Stimulated activated naive CD8-positive, alpha-beta T cell treated with anti-CD3 and anti-CD28 coated beads, Interleukin-15, amount 100 ng/mL, for 72 hours (primary cell): ENCODE measurements around the gene SAP130.

ENCODE experiments used
- ATAC-seq: fragments of 150-1000 bp; cut with Tn5 transposase; 2 replicates; pipeline ENCODE4 v1.10.0; 2021; ENCODE audit warnings: mild to moderate bottlenecking, moderate library complexity
- DNase-seq, 2 donors: peaks; one replicate each; pipeline ENCODE4 v3.0.0; 2021 to 2022
- H3K27ac Mint-ChIP-seq, 2 donors: one replicate each; pipeline ENCODE4 v1.8.0; 2022; ENCODE audit warnings: mild to moderate bottlenecking in 2 of 2, mixed read lengths in 2 of 2, moderate library complexity in 2 of 2
- H3K27me3 Mint-ChIP-seq: one replicate; pipeline ENCODE4 v1.8.0; 2022; ENCODE audit warnings: mixed read lengths
- H3K4me1 Mint-ChIP-seq: one replicate; pipeline ENCODE4 v1.8.0; 2022; ENCODE audit warnings: mild to moderate bottlenecking, mixed read lengths
- H3K4me3 Mint-ChIP-seq, 2 donors: one replicate each; pipeline ENCODE4 v1.8.0; 2022; ENCODE audit warnings: mild to moderate bottlenecking in 2 of 2, mixed read lengths in 2 of 2, moderate library complexity in 1 of 2
- H3K9me3 Mint-ChIP-seq, 2 donors: one replicate each; pipeline ENCODE4 v1.8.0; 2022; ENCODE audit warnings: mixed read lengths in 2 of 2

Gene SAP130

DNA sequence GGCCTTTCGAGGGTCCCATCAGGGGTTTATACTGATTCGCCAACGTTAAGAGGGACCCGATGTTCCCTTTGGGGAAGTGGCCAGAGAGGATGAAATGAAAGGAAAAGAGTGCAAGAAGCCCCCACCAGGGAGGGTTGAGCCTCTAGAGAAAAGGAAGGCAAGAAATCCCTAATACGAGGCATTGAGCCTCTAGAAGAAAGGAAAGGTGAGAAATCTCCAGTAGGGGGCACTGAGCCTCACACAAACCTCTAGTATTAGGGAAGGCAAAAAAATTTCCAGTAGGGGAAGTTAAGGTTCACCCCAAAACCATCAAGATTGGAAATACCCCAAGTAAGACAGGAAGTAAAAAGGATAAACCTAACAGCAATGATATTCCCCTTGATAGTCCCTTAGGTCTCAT is 9.8 kb upstream of the SAP130 start:
- no peak overlapping the region for H3K4me3 Mint-ChIP-seq
- H3K27me3 Mint-ChIP-seq, result peaks cover 32% of the 10 kb centered on the region
- H3K4me1 Mint-ChIP-seq, result no peaks in the 10 kb centered on the region
- DNase-seq (no peak), ATAC-seq (no peak)
- H3K9me3 Mint-ChIP-seq, result peaks cover 18 to 55% of the 10 kb centered on the region in 2 donors
- no peak overlapping the region for H3K27ac Mint-ChIP-seq

DNA sequence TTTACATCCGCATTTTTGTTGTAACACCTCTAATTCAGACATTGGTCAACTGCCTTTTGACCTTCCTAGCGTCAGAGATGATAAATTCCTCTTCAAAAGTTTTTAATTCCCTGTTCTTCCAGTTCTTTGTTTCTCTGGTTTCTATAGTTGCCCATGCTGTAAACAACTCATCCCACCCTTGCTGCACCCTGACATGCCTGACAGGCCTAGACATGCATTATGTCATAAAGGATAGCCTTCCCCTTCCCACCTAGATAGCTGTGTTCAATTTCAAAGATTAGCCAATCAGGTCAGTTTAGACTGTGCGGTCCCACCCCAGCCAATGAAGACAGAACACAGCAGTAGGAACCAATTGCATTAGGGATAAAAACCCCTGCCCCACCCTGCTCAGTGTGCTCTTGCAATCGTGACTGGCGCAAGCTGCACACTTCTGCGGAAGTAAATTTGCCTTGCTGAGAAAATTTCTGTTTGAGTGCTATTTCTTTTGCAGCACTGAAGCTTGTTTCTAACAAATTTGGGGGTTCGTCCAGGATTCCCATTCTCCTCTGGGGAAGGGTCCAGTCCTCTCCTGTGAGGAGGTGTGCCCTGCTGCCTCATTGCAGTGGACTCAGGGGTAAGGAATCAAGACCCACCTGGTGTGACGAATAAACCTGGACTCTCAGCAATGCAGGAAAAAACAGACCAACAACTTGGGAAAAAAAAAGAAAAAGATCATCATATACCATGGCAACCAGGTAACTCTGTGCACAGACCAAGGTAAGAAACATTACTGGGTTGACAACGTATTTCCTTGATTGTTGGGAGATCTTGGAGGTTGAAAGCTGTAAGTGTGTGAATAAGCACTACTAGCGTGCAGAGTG is 9.1 kb upstream of the SAP130 start:
- no peaks in the 10 kb centered on the region for H3K4me1 Mint-ChIP-seq
- H3K4me3 Mint-ChIP-seq, result no peak overlapping the region
- DNase-seq (no peak), ATAC-seq (no peak)
- peaks cover 32% of the 10 kb centered on the region for H3K27me3 Mint-ChIP-seq
- no peak overlapping the region for H3K27ac Mint-ChIP-seq
- peaks cover 14 to 54% of the 10 kb centered on the region in 2 donors for H3K9me3 Mint-ChIP-seq

DNA sequence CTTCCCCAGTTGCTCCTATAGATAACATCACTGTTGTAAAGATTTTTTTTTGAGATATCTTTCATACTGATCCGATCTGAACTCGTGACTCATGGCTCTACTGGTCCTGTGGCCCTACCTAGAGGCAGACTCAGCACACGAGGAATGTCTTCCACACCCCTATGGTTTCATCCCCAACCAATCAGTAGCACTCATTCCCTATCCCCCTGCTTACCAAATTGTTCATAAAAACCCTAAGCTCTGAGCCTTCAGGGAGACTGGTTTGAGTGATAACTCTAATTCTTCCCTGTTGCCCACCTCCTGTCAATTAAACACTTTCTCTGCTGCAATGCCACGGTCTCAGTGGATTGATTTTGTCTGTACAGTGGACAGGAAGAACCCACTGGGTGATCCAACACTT is 4.2 kb upstream of the SAP130 start:
- ATAC-seq, result no peak
- H3K4me1 Mint-ChIP-seq, result peaks cover 8% of the 10 kb centered on the region
- H3K9me3 Mint-ChIP-seq, result peaks cover 8 to 15% of the 10 kb centered on the region in 2 donors
- no peak for DNase-seq
- no peak overlapping the region for H3K4me3 Mint-ChIP-seq
- no peaks in the 10 kb centered on the region for H3K27me3 Mint-ChIP-seq
- H3K27ac Mint-ChIP-seq, result no peak overlapping the region

DNA sequence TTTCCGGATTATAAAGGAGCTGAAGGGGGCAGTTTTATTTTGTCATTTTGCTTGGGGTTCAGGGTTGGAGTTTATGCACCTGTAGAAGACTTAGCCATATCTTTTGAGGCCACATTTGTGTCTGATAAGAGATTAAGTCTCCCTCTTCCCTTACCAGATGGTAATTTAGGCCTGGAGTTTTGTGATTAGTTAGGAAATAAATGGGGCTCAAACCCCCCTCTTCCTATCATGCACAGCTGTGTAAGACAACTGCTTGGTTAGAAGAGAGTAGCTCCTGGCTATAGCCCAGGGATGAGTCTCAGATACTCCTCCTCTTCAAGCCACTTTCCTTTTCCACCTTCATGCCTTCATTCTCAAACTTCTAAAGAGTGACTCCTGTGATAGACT is 802 bp upstream of the SAP130 start:
- peaks cover 0 to 6% of the 10 kb centered on the region in 2 donors for H3K9me3 Mint-ChIP-seq
- DNase-seq (no peak), ATAC-seq (no peak)
- H3K4me3 Mint-ChIP-seq, result peak overlapping the region; percentile 88 to 98
- H3K27me3 Mint-ChIP-seq, result no peaks in the 10 kb centered on the region
- H3K4me1 Mint-ChIP-seq, result peaks cover 22% of the 10 kb centered on the region
- no peak overlapping the region for H3K27ac Mint-ChIP-seq

DNA sequence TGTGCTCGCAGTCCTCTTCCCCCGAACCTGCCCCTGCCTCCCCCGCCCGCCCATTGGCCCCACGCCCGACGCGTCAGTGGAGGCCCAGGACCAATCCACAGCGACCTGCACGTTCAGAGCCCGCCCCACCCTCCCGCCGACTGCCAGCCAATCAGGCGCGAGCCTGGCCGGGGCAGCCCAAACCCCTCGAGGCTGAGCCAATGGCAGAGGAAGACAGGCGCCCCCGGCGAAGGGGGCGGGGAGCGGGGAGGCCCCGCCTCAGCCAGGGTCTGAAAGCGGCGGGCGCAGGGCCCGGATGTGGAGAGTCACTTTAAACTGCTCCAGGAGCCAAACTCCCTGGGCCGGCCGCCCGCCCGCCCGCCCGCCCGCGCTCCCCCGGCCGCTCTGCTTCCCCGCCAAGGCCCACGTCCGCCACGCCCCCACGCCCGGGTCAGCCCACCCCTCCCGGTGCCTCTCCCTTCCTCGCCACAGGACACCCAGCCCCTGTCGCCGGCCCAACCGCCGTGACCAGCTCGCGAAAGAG is 520 bp downstream of the SAP130 start:
- H3K27me3 Mint-ChIP-seq, result no peaks in the 10 kb centered on the region
- peak; percentile 90 for ATAC-seq
- H3K9me3 Mint-ChIP-seq, result no peaks in the 10 kb centered on the region

DNA sequence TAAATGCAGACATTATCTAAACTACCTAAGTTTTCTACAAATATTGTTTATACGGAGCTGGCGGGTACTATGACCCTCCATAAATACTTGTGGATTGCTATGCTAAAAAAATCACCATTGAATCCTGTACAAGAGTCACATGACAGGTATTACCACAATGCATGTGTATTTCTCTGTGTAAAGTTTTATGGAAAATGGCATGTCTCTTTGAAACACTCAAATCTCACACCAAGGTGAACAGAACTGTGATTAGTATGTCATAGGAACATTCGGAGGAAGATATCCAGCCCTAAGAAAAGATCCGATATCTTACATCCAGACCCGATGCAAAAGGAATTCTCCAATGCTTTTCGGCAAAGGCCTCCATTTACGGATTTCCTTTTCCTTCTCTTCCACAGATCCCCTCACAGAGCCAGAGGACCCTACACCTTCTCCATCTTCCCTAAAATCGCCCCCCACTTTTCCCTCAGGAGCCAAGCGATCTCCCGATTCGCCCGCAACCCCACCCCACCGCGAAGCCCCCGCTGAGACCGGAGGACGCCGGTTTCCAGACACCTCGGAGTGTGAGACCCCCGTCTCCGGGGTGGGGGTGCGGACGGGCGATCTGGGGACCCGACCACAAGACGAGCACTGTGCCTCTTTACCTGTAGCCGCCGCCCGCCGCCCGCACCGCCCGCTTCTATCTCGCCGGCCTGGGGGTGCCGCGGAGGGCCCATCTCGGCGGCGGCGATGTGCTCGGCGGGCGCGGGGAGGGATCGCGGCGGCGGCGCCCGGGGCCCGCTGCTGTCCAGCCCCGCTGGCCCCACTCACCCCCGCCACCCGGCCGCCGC is 1.2 kb downstream of the SAP130 start:
- H3K27ac Mint-ChIP-seq, result peak overlapping the region; percentile 77 to 95
- ATAC-seq (peak; percentile 3), DNase-seq (peak in 1 of 2 donors; percentile 2)
- peak overlapping the region; percentile 87 to 98 for H3K4me3 Mint-ChIP-seq
- H3K4me1 Mint-ChIP-seq, result peaks cover 27% of the 10 kb centered on the region
- H3K27me3 Mint-ChIP-seq, result no peaks in the 10 kb centered on the region
- no peaks in the 10 kb centered on the region for H3K9me3 Mint-ChIP-seq

More for the DNA sequence above, 520 bp downstream of the SAP130 start:
- Mint-ChIP-seq H3K27ac (peak overlapping the region; percentile 94 to 97), H3K4me3 (peak overlapping the region; percentile 88 to 98), H3K4me1 (peaks cover 22% of the 10 kb centered on the region)
- DNase-seq, result peak; percentile 97 to 99

DNA sequence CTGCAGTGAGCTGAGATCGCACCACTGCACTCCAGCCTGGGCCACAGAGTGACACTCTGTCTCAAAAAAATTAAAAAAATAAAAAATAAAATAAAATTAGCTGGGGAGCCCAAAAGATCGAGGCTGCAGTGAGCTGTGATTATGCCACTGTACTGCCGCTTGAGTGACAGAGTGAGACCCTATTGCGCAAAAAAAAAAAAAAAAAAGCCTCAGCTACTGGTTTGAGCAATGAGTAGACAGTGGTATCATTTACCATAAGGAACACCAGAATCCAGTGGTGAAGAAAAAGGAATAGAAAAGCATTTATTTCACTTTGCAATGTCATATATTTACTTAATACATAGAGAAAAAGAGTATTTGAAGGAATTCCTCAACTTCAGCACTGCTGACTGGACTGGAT is 3.0 kb downstream of the SAP130 start:
- Mint-ChIP-seq H3K27ac (no peak overlapping the region), H3K27me3 (no peaks in the 10 kb centered on the region), H3K9me3 (no peaks in the 10 kb centered on the region), H3K4me3 (no peak overlapping the region), H3K4me1 (peaks cover 28% of the 10 kb centered on the region)
- DNase-seq (no peak), ATAC-seq (no peak)

DNA sequence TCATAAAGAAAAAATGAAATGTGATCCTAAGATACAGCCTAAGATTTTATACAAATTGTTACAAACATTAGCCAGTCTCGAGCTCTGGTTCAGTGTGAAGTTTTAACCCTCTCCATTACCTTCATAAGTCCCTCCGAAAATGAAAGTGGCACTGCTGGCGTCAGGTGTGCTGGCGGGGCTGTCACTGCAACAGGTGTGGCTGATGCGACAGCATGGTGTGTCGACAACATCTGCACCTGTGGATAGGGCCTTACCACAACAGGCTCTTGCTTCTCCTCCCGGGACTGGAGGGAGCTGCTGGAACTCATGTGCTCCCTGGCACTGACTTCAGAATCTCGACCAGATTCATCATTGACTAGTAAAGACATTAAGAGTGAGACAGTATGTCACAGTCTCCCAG is 10.3 kb downstream of the SAP130 start:
- Mint-ChIP-seq H3K4me1 (peaks cover 6% of the 10 kb centered on the region), H3K4me3 (no peak overlapping the region), H3K27ac (no peak overlapping the region), H3K9me3 (no peaks in the 10 kb centered on the region), H3K27me3 (no peaks in the 10 kb centered on the region)
- DNase-seq (no peak), ATAC-seq (no peak)

DNA sequence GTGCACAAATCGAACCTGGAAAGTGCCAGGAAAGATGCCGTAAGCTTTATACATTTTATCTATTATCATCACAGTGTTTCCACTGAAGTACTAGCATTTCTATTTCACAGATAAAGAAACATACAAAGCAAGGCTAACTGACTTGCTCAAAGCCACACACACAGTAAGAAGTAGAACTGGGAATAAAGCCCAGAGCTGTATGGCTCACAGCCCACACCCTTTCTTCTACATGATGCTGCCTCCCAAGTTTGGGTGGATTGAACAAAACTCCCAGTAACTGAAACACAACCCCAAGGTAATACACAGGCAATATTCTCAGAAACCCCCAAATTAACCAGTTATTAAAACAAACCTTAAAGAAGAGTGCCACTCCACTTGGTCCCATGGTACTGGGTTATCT is 11.2 kb downstream of the SAP130 start:
- no peak overlapping the region for H3K4me3 Mint-ChIP-seq
- H3K27me3 Mint-ChIP-seq, result no peaks in the 10 kb centered on the region
- H3K4me1 Mint-ChIP-seq, result peaks cover 1% of the 10 kb centered on the region
- DNase-seq, result no peak
- no peak for ATAC-seq
- no peaks in the 10 kb centered on the region for H3K9me3 Mint-ChIP-seq
- H3K27ac Mint-ChIP-seq, result no peak overlapping the region

DNA sequence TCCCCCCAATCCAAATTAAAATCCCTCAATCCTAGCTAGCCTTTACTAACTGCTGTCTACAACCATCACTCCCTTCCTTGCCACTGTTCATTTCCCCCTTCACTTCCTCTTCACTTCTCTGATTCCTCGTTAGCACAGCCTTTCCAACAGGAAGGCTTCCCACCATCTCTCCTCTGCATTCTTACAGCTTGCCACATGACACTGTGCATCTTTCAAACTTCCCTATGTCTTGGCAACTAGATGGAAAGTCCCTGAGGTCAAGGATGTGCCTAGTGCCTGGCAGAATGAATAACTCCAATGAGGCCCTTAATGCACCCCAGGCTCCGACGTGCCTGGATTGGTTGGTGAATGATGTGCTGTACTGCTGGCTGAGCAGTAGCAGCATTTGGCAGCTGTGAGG is 15.2 kb downstream of the SAP130 start:
- H3K4me1 Mint-ChIP-seq, result no peaks in the 10 kb centered on the region
- H3K27ac Mint-ChIP-seq, result no peak overlapping the region
- H3K4me3 Mint-ChIP-seq, result no peak overlapping the region
- H3K27me3 Mint-ChIP-seq, result no peaks in the 10 kb centered on the region
- no peaks in the 10 kb centered on the region for H3K9me3 Mint-ChIP-seq
- DNase-seq, result no peak
- no peak for ATAC-seq

DNA sequence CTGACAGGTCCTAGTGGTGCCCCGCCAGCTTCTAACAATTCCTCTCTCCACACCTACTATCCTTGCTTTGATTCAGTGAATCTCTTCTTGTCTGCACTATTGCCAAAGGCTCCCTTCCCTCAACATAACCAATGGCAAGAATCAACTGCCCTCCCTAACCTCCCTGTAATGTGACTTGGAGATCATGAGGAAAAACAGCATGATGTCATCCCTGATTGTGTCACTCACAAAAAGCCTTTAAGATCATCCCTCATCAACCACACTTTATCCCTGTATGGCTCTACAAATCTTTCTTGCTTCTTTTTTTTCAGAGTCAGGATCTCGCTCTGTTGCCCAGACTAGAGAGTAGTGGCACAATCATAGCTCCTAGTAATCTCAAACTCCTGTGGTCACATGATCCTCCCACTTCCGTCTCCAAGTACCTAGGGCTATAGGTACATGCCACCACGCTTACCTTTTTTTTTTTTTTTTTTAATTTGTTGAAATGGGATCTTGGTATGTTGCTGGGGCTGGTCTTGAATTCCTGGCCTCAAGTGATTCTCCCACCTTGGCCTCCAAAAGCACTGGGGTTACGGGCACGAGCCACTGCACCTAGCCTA is 19.7 kb downstream of the SAP130 start:
- H3K27me3 Mint-ChIP-seq, result no peaks in the 10 kb centered on the region
- H3K27ac Mint-ChIP-seq, result peak overlapping the region in 1 of 2 donors; percentile 20

DNA sequence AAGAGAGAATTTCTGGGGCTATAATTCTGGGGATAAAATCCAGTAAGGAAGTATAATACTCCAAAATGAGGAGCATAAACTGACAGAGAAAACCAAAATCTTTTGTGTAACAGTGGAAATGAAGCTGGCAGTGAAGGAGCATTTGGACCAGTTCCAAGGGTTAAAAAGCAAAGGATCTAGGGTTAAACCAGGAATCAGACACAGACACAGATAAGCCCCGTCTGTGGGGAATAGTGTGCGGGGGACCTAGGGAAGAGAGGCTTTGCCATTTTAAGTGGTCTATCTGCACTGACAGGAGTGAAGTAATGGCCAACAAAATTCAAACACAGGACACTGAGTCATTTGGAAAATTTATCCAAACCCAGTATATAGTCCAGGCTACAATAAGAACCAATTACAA is 23.4 kb downstream of the SAP130 start:
- H3K27me3 Mint-ChIP-seq, result no peaks in the 10 kb centered on the region
- H3K4me3 Mint-ChIP-seq, result no peak overlapping the region
- peak overlapping the region in 1 of 2 donors; percentile 34 for H3K27ac Mint-ChIP-seq
- no peaks in the 10 kb centered on the region for H3K4me1 Mint-ChIP-seq
- no peak for DNase-seq
- H3K9me3 Mint-ChIP-seq, result no peaks in the 10 kb centered on the region
- ATAC-seq, result no peak

More for the DNA sequence above, 19.7 kb downstream of the SAP130 start:
- Mint-ChIP-seq H3K4me1 (no peaks in the 10 kb centered on the region), H3K4me3 (no peak overlapping the region), H3K9me3 (no peaks in the 10 kb centered on the region)
- ATAC-seq (no peak), DNase-seq (no peak)

DNA sequence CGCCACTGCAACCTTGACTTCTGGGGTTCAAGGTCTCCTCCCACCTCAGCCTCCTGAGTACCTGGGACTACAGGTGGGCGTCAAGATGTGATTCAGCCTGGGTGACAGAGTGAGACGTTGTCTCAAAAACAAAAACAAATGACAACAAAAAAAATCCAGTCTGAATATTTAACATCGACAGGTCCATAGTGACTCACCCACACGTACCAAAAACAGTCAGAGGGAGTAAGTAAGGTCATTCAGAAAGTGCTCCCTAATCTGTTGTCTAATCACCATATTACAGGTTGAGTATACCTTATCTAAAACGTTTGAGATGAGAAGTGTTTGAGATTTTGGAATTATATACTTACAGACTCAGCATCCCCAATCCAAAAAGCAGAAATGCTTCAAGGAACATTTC is 24.4 kb downstream of the SAP130 start:
- H3K4me3 Mint-ChIP-seq, result no peak overlapping the region
- H3K4me1 Mint-ChIP-seq, result no peaks in the 10 kb centered on the region
- peak; percentile 46 for ATAC-seq
- no peaks in the 10 kb centered on the region for H3K27me3 Mint-ChIP-seq
- DNase-seq, result no peak
- peak overlapping the region in 1 of 2 donors; percentile 34 for H3K27ac Mint-ChIP-seq
- H3K9me3 Mint-ChIP-seq, result no peaks in the 10 kb centered on the region

DNA sequence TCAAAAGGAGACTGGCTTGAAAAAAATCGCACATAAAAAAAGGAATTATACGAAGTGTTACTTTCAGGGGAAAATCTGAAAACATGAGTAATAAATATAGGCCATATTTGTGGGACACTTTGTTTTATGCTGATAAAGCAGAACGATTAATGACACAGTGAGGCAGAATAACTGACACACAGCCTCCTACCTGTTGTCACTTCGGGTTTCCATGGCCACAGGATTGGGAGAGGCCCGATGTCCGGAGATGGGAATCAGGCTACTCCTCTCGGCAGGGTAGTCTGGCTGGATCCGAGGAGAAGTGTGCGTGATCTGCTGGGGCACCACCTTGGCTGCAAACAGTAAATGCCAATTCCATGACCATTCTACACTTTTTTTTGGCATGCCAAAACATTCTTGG is 31.7 kb downstream of the SAP130 start:
- Mint-ChIP-seq H3K4me3 (no peak overlapping the region), H3K27me3 (no peaks in the 10 kb centered on the region), H3K9me3 (no peaks in the 10 kb centered on the region), H3K27ac (no peak overlapping the region), H3K4me1 (no peaks in the 10 kb centered on the region)
- ATAC-seq (no peak), DNase-seq (no peak)

DNA sequence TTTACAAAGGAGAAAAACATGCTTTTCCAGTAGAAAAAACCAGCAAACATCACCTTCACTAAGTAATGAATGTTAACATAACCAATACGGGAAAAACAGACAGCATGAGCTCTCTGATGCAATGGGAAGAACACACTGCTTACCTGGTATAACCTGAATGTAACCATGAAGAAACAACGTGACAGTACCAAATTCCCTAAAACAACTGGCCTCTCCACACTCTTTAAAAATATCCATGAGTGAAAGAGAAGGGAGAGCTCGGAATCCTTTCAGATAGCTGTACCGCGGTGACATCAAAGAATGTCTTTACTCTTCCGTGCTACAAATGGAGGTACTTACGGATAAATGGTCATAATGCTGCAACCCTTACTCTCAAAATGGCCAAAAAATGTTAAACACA is 32.1 kb downstream of the SAP130 start:
- H3K4me3 Mint-ChIP-seq, result no peak overlapping the region
- ATAC-seq, result no peak
- no peaks in the 10 kb centered on the region for H3K4me1 Mint-ChIP-seq
- no peaks in the 10 kb centered on the region for H3K9me3 Mint-ChIP-seq
- no peak overlapping the region for H3K27ac Mint-ChIP-seq
- no peaks in the 10 kb centered on the region for H3K27me3 Mint-ChIP-seq
- no peak for DNase-seq
